SK-N-SH treated with all-trans-retinoic acid at 6 μM for 48 hours (cell line): ENCODE measurements around the gene SLC44A5.

Experiments
- ATAC-seq: fragments of 200-7000 bp; cut with Tn5 transposase; 3 replicates; pipeline ENCODE4 v1.9.1; 2020; ENCODE audit warnings: mild to moderate bottlenecking, moderate library complexity
- ARNTL ChIP-seq: fragments of 450-650 bp; formaldehyde crosslinking; IDR thresholded peaks from 2 replicates; pipeline ENCODE4 v1.5.0; 2020; ENCODE audit warnings: low read depth, mild to moderate bottlenecking, moderate library complexity, borderline replicate concordance
- BACH2 ChIP-seq: fragments of 250-450 bp; sonication (Bioruptor Pico); IDR thresholded peaks from 2 replicates; pipeline ENCODE4 v1.9.0; 2021; ENCODE audit warnings: mild to moderate bottlenecking, borderline replicate concordance
- CREB5 ChIP-seq: fragments of 250-450 bp; sonication (Bioruptor Pico); IDR thresholded peaks from 2 replicates; pipeline ENCODE4 v1.5.1; 2020; ENCODE audit warnings: low read depth, mild to moderate bottlenecking, moderate library complexity
- CSDC2 ChIP-seq: fragments of 250-450 bp; sonication (Bioruptor Pico); IDR thresholded peaks from 2 replicates; pipeline ENCODE4 v1.5.0; 2020; ENCODE audit warnings: mild to moderate bottlenecking, moderate library complexity
- CSRNP3 ChIP-seq: fragments of 250-450 bp; sonication (Bioruptor Pico); IDR thresholded peaks from 2 replicates; pipeline ENCODE4 v1.5.1; 2021; ENCODE audit warnings: mild to moderate bottlenecking, moderate library complexity
- ESRRG ChIP-seq: fragments of 250-450 bp; sonication (Bioruptor Pico); IDR thresholded peaks from 2 replicates; pipeline ENCODE4 v1.6.1; 2021; ENCODE audit warnings: mild to moderate bottlenecking
- GLIS3 ChIP-seq: fragments of 250-450 bp; sonication (Bioruptor Pico); IDR thresholded peaks from 2 replicates; pipeline ENCODE4 v1.5.0; 2020; ENCODE audit warnings: mild to moderate bottlenecking, moderate library complexity
- ISL1 ChIP-seq: fragments of 250-450 bp; sonication (Bioruptor Pico); IDR thresholded peaks from 2 replicates; pipeline ENCODE4 v2.1.2; 2022; ENCODE audit warnings: mild to moderate bottlenecking, moderate library complexity
- OSR1 ChIP-seq: fragments of 250-450 bp; sonication (Bioruptor Pico); IDR thresholded peaks from 2 replicates; pipeline ENCODE4 v1.8.0; 2022; ENCODE audit warnings: moderate library complexity, mild to moderate bottlenecking, inconsistent platforms
- PPARA ChIP-seq: fragments of 250-450 bp; sonication (Bioruptor Pico); IDR thresholded peaks from 2 replicates; pipeline ENCODE4 v1.5.0; 2020; ENCODE audit warnings: mild to moderate bottlenecking, borderline replicate concordance
- RARB ChIP-seq: fragments of 250-450 bp; sonication (Bioruptor Pico); IDR thresholded peaks from 2 replicates; pipeline ENCODE4 v1.8.0; 2021; ENCODE audit warnings: mild to moderate bottlenecking, moderate library complexity
- SNAI2 ChIP-seq: fragments of 250-450 bp; sonication (Bioruptor Pico); IDR thresholded peaks from 2 replicates; pipeline ENCODE4 v1.5.0; 2020; ENCODE audit warnings: mild to moderate bottlenecking, moderate library complexity
- TCF4 ChIP-seq: fragments of 250-450 bp; sonication (Bioruptor Pico); IDR thresholded peaks from 2 replicates; pipeline ENCODE4 v1.8.0; 2021; ENCODE audit warnings: mild to moderate bottlenecking, moderate library complexity, borderline replicate concordance
- TOX ChIP-seq: fragments of 250-450 bp; sonication (Bioruptor Pico); IDR thresholded peaks from 2 replicates; pipeline ENCODE4 v1.8.0; 2021; ENCODE audit warnings: mild to moderate bottlenecking, moderate library complexity, borderline replicate concordance
- TSHZ2 ChIP-seq: fragments of 250-450 bp; sonication (Bioruptor Pico); IDR thresholded peaks from 2 replicates; pipeline ENCODE4 v1.5.0; 2020; ENCODE audit warnings: mild to moderate bottlenecking, moderate library complexity
- ZC3H10 ChIP-seq: fragments of 250-450 bp; sonication (Bioruptor Pico); IDR thresholded peaks from 2 replicates; pipeline ENCODE4 v1.5.1; 2021; ENCODE audit warnings: mild to moderate bottlenecking, moderate library complexity
- ZFP3 ChIP-seq: fragments of 250-450 bp; sonication (Bioruptor Pico); IDR thresholded peaks from 2 replicates; pipeline ENCODE4 v1.5.0; 2020; ENCODE audit warnings: mild to moderate bottlenecking, moderate library complexity
- ZFP30 ChIP-seq: fragments of 450-650 bp; formaldehyde crosslinking; IDR thresholded peaks from 2 replicates; pipeline ENCODE4 v1.5.0; 2022; ENCODE audit warnings: mild to moderate bottlenecking, moderate library complexity
- ZNF565 ChIP-seq: fragments of 450-650 bp; formaldehyde crosslinking; conservative IDR thresholded peaks from 2 replicates; pipeline ENCODE4 v1.5.0; 2020; ENCODE audit warnings: low read depth, mild to moderate bottlenecking, moderate library complexity
- ZNF70 ChIP-seq: fragments of 450-650 bp; formaldehyde crosslinking; IDR thresholded peaks from 2 replicates; pipeline ENCODE4 v1.5.0; 2020; ENCODE audit warnings: mild to moderate bottlenecking, moderate library complexity
- ZNF8 ChIP-seq: fragments of 450-650 bp; formaldehyde crosslinking; IDR thresholded peaks from 2 replicates; pipeline ENCODE4 v1.5.0; 2020; ENCODE audit warnings: mild to moderate bottlenecking, moderate library complexity
- TF ChIP-seq, protein P1 (sequence below): fragments of 250-450 bp; sonication (Bioruptor Pico); IDR thresholded peaks from 2 replicates; pipeline ENCODE4 v1.8.0; 2020; ENCODE audit warnings: mild to moderate bottlenecking, moderate library complexity, borderline replicate concordance
- TF ChIP-seq, protein P2 (sequence below): fragments of 250-450 bp; sonication (Bioruptor Pico); IDR thresholded peaks from 2 replicates; pipeline ENCODE4 v1.8.0; 2021; ENCODE audit warnings: low read depth, mild to moderate bottlenecking, moderate library complexity, borderline replicate concordance

Gene SLC44A5

GRCh38 chr1:75438355-75438754 lies 172.6 kb downstream of the SLC44A5 start:
- TF ChIP-seq ZC3H10 (CRISPR knock-in tag) (no peak), ISL1 (CRISPR knock-in tag) (no peak), BACH2 (CRISPR knock-in tag) (no peak), ZFP30 (CRISPR knock-in tag) (no peak), ARNTL (CRISPR knock-in tag) (no peak), ZFP3 (no peak), ZNF70 (no peak), CSRNP3 (CRISPR knock-in tag) (no peak), CSDC2 (CRISPR knock-in tag) (no peak), TCF4 (no peak), ESRRG (CRISPR knock-in tag) (no peak), GLIS3 (CRISPR knock-in tag) (no peak)
- TF ChIP-seq, protein P1, sequence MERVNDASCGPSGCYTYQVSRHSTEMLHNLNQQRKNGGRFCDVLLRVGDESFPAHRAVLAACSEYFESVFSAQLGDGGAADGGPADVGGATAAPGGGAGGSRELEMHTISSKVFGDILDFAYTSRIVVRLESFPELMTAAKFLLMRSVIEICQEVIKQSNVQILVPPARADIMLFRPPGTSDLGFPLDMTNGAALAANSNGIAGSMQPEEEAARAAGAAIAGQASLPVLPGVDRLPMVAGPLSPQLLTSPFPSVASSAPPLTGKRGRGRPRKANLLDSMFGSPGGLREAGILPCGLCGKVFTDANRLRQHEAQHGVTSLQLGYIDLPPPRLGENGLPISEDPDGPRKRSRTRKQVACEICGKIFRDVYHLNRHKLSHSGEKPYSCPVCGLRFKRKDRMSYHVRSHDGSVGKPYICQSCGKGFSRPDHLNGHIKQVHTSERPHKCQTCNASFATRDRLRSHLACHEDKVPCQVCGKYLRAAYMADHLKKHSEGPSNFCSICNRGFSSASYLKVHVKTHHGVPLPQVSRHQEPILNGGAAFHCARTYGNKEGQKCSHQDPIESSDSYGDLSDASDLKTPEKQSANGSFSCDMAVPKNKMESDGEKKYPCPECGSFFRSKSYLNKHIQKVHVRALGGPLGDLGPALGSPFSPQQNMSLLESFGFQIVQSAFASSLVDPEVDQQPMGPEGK (CRISPR knock-in tag) = no peak
- no peak for ATAC-seq

- ATAC-seq = no peak
- TF ChIP-seq RARB (CRISPR knock-in tag) (no peak), CSDC2 (CRISPR knock-in tag) (no peak), TOX (CRISPR knock-in tag) (no peak), SNAI2 (CRISPR knock-in tag) (no peak), TCF4 (no peak), ZNF8 (CRISPR knock-in tag) (no peak), CREB5 (CRISPR knock-in tag) (no peak), PPARA (CRISPR knock-in tag) (no peak), TSHZ2 (CRISPR knock-in tag) (no peak), OSR1 (CRISPR knock-in tag) (no peak), ISL1 (CRISPR knock-in tag) (no peak), ARNTL (CRISPR knock-in tag) (no peak), ZFP30 (CRISPR knock-in tag) (no peak), ZC3H10 (CRISPR knock-in tag) (no peak), ESRRG (CRISPR knock-in tag) (no peak), ZFP3 (no peak), ZNF70 (no peak), ZNF565 (CRISPR knock-in tag) (no peak), GLIS3 (CRISPR knock-in tag) (no peak)
- TF ChIP-seq, protein P2, sequence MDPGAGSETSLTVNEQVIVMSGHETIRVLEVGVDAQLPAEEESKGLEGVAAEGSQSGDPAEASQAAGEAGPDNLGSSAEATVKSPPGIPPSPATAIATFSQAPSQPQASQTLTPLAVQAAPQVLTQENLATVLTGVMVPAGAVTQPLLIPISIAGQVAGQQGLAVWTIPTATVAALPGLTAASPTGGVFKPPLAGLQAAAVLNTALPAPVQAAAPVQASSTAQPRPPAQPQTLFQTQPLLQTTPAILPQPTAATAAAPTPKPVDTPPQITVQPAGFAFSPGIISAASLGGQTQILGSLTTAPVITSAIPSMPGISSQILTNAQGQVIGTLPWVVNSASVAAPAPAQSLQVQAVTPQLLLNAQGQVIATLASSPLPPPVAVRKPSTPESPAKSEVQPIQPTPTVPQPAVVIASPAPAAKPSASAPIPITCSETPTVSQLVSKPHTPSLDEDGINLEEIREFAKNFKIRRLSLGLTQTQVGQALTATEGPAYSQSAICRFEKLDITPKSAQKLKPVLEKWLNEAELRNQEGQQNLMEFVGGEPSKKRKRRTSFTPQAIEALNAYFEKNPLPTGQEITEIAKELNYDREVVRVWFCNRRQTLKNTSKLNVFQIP = no peak
Observed at GRCh38 chr1:75431843-75432242, 179.1 kb downstream of the SLC44A5 start.

DNA sequence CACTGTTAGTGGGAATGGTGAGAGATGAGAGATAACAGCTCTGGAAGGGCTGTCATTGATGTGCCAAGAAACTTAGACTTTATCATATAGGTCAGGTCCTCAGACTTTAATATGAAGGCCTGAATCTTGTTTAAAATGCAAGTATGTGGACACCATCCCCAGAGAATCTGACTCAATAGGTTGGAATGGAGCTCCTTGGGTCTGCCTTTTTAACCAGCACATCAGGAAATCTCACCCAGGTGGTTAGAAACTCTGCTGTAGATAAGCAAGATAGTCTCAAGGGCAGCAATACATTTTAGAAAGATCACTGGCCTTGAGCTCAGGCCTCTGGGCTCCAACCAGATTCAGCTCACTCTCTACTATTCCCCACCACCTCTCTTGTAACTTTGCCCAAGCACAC lies 180.4 kb downstream of the SLC44A5 start:
- ATAC-seq = no peak

More for the DNA sequence above, 180.4 kb downstream of the SLC44A5 start:
- no peak for TF ChIP-seq TOX (CRISPR knock-in tag)
- no peak for TF ChIP-seq ZNF70
- no peak for TF ChIP-seq ISL1 (CRISPR knock-in tag)
- TF ChIP-seq ARNTL (CRISPR knock-in tag) = no peak
- TF ChIP-seq ZNF8 (CRISPR knock-in tag) = no peak
